ENCODE measurements around the gene YBX1. TPM values are rescaled to one million over a fixed set of nuclear protein-coding genes. Genes with fewer than 3 reads are reported as not detected.

The YBX1 gene
- total RNA-seq, 2 donors from 2014 or later, result 471 to 894 TPM

- H3K4me3 ChIP-seq, result no peak overlapping the region
- H3K9me3 ChIP-seq, result no peaks in the 10 kb centered on the region
- intact Hi-C loops (cut with DNase I), result no loop called here
- H3K27me3 ChIP-seq, result no peaks in the 10 kb centered on the region
- H3K27ac ChIP-seq, result no peak overlapping the region
- H3K9ac ChIP-seq (ENCODE audit: low read depth in 2 of 2, low read length in 2 of 2), result no peak overlapping the region
- no peak for DNase-seq
- no peaks in the 10 kb centered on the region for H3K36me3 ChIP-seq
- TF ChIP-seq, protein P1, sequence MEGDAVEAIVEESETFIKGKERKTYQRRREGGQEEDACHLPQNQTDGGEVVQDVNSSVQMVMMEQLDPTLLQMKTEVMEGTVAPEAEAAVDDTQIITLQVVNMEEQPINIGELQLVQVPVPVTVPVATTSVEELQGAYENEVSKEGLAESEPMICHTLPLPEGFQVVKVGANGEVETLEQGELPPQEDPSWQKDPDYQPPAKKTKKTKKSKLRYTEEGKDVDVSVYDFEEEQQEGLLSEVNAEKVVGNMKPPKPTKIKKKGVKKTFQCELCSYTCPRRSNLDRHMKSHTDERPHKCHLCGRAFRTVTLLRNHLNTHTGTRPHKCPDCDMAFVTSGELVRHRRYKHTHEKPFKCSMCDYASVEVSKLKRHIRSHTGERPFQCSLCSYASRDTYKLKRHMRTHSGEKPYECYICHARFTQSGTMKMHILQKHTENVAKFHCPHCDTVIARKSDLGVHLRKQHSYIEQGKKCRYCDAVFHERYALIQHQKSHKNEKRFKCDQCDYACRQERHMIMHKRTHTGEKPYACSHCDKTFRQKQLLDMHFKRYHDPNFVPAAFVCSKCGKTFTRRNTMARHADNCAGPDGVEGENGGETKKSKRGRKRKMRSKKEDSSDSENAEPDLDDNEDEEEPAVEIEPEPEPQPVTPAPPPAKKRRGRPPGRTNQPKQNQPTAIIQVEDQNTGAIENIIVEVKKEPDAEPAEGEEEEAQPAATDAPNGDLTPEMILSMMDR (IDR thresholded peaks at IDR 0.05), result no peak
- no peaks in the 10 kb centered on the region for H3K4me1 ChIP-seq
These were observed 70.9 kb downstream of the YBX1 start for GRCh38 chr1:42753070-42753469.

Other genes starting within 250 kb of the YBX1 start
- 1 to 10 TPM; 2.9 to 3.5 TPM for gene ZMYND12, start 226.4 kb upstream of the YBX1 start, total RNA-seq
- 100 to 1,000 TPM in 1 of 2 donors, 10 to 100 TPM in 1; 93.0 to 108 TPM for gene PPCS, start 225.9 kb upstream of the YBX1 start, total RNA-seq
- gene CCDC30, start 219.1 kb upstream of the YBX1 start, total RNA-seq, result 1 to 10 TPM; 1.5 to 1.8 TPM
- gene PPIH, start 24.0 kb upstream of the YBX1 start, total RNA-seq, result 10 to 100 TPM; 35.0 to 70.8 TPM
- gene CLDN19, start 57.8 kb downstream of the YBX1 start, total RNA-seq, result not detected
- 10 to 100 TPM; 11.7 to 19.1 TPM for gene P3H1, start 84.6 kb downstream of the YBX1 start, total RNA-seq
- gene C1orf50, start 84.8 kb downstream of the YBX1 start, total RNA-seq, result 1 to 10 TPM; 3.4 to 5.8 TPM
- gene TMEM269, start 102.6 kb downstream of the YBX1 start, total RNA-seq, result under 1 TPM in 1 of 2 donors, not detected in 1; 0.10 TPM
- 10 to 100 TPM in 1 of 2 donors, 1 to 10 TPM in 1; 9.0 to 13.3 TPM for gene ERMAP, start 134.7 kb downstream of the YBX1 start, total RNA-seq
- 10 to 100 TPM; 14.0 to 22.9 TPM for gene SVBP, start 135.0 kb downstream of the YBX1 start, total RNA-seq
- gene ZNF691, start 164.2 kb downstream of the YBX1 start, total RNA-seq, result 1 to 10 TPM; 5.1 to 6.2 TPM